ENCODE results near the gene MTSS2. TPM values are rescaled to one million over a fixed set of nuclear protein-coding genes. Genes with fewer than 3 reads are reported as not detected.

MTSS2 gene
- total RNA-seq, 1 experiment from 2014 or later, result 64.1 TPM

- Mint-ChIP-seq H3K27ac (ENCODE audit: unreplicated experiment) (no peak overlapping the region), H3K27me3 (ENCODE audit: insufficient read depth, unreplicated experiment) (no peaks in the 10 kb centered on the region), H3K36me3 (ENCODE audit: insufficient read depth, unreplicated experiment) (no peaks in the 10 kb centered on the region), H3K4me3 (ENCODE audit: unreplicated experiment) (no peak overlapping the region), H3K9me3 (ENCODE audit: unreplicated experiment) (no peaks in the 10 kb centered on the region), H3K4me1 (ENCODE audit: low read depth, unreplicated experiment) (peaks cover 5% of the 10 kb centered on the region)
- intact Hi-C loops (cut with micrococcal nuclease; ENCODE audit: unreplicated experiment), result no loop called here
- H3K27me3 ChIP-seq (replicated peaks; ENCODE audit: control insufficient read depth, insufficient read depth, low read length), result no peaks in the 10 kb centered on the region
- no peaks in the 10 kb centered on the region for H3K4me1 ChIP-seq
- no peaks in the 10 kb centered on the region for H3K36me3 ChIP-seq (ENCODE audit: control insufficient read depth, insufficient read depth, low read length)
- TF ChIP-seq CTCF (IDR thresholded peaks at IDR 0.05; ENCODE audit: insufficient read depth in 1 of 2, low read depth in 1 of 2, low read length in 1 of 2, severe bottlenecking in 1 of 2, unreplicated experiment in 1 of 2), result no peak
- ChIA-PET POLR2A (no interaction called here), CTCF (no interaction called here)
- H3K4me3 ChIP-seq (ENCODE audit: low read depth, low read length), result no peak overlapping the region
- no TSS peak for BruUV-seq (replicated peaks)
- no peaks in the 10 kb centered on the region; the same call in 1 of the 2 replicates for H3K9me3 ChIP-seq
- DNase-seq, result no peak
Observed at GRCh38 chr16:70647441-70648359, 38.2 kb downstream of the MTSS2 start.

DNA sequence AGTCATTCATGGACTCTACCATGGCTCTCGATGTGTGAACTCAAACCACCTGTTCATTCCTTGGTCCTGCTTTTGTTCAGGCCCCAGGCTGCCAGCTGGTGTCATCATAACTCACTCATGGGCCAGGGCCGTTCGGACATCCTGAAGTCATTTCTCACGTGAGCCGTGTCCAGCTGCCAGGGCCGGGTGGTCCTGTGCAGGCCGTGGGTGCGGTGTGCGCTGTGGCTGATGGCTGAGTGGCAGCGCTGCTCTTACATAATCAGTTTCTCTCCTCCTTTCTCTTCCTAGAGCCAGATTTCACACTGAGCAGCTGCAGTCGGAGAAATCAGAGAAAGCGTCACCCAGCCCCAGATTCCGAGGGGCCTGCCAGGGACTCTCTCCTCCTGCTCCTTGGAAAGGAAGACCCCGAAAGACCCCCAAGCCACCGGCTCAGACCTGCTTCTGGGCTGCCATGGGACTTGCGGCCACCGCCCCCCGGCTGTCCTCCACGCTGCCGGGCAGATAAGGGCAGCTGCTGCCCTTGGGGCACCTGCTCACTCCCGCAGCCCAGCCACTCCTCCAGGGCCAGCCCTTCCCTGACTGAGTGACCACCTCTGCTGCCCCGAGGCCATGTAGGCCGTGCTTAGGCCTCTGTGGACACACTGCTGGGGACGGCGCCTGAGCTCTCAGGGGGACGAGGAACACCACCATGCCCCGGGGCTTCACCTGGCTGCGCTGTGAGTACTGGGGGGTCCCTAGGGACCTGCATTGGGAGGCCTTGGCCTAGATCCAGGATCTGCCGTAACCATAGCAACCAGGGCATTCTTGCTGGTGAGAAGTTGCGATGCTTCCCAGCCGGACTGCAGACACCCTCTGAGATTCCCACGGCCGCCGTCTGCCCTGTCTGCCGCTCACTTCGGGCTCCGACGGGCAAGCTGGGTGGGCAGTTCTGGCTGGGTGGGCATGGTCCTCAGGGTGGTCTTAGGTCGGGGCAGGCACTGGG lies 39.3 kb downstream of the MTSS2 start, which contains the start of gene IL34:
TSS of gene IL34 (plus strand) at position 300 of the 982 bp plus-strand sequence. CDS start at position 689, 389 bp downstream.
- H3K4me1 Mint-ChIP-seq (ENCODE audit: low read depth, unreplicated experiment), result peaks cover 5% of the 10 kb centered on the region
- Histone ChIP-seq H3K9me3 (no peaks in the 10 kb centered on the region; the same call in 1 of the 2 replicates), H3K27me3 (replicated peaks; ENCODE audit: control insufficient read depth, insufficient read depth, low read length) (no peaks in the 10 kb centered on the region), H3K36me3 (ENCODE audit: control insufficient read depth, insufficient read depth, low read length) (no peaks in the 10 kb centered on the region), H3K4me3 (ENCODE audit: low read depth, low read length) (no peak within 1 kb of the TSS), H3K4me1 (no peaks in the 10 kb centered on the region)
- POLR2A ChIA-PET, result no interaction called here
- no peak within 1 kb of the TSS for H3K27ac Mint-ChIP-seq (ENCODE audit: unreplicated experiment)
- H3K27me3 Mint-ChIP-seq (ENCODE audit: insufficient read depth, unreplicated experiment), result no peaks in the 10 kb centered on the region
- CTCF ChIA-PET, result no interaction called here
- no peak within 1 kb of the TSS for H3K4me3 Mint-ChIP-seq (ENCODE audit: unreplicated experiment)
- H3K9me3 Mint-ChIP-seq (ENCODE audit: unreplicated experiment), result no peaks in the 10 kb centered on the region
- no peak for TF ChIP-seq CTCF (IDR thresholded peaks at IDR 0.05; ENCODE audit: insufficient read depth in 1 of 2, low read depth in 1 of 2, low read length in 1 of 2, severe bottlenecking in 1 of 2, unreplicated experiment in 1 of 2)
- intact Hi-C loops (cut with micrococcal nuclease; ENCODE audit: unreplicated experiment), result no loop called here
- no TSS peak for BruUV-seq (replicated peaks)
- DNase-seq, result no peak
- no peaks in the 10 kb centered on the region for H3K36me3 Mint-ChIP-seq (ENCODE audit: insufficient read depth, unreplicated experiment)

Measured in Caco-2 (cell line).